Erythroblast (primary cell): ENCODE results near the gene ATG4D.

Experiments
- GATA1 ChIP-seq: IDR thresholded peaks from 2 replicates; pipeline ENCODE4 v1.6.1; 2011; ENCODE audit warnings: low read depth, mild to moderate bottlenecking, control low read depth, low read length, moderate library complexity
- POLR2A ChIP-seq: IDR thresholded peaks from 2 replicates; pipeline ENCODE4 v1.6.1; 2011; ENCODE audit warnings: mild to moderate bottlenecking, low read length

DNA sequence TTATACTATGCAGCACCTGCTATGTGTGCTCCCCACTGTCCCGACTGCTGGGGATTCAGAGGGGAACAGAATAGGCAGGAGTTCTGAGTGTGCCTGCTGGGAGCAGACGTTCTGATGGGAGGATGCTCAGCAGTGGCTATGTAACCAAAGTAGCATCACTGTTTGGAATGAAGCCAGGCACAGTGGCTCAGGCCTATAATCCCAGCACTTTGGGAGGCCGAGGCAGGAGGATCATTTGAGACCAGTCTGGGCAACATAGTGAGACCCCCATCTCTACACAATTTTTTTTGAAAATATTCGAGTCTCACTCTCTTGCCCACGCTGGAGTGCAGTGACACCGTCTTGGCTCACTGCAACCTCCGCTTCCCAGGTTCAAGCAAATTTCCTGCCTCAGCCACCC lies 6.0 kb downstream of the ATG4D start:
- TF ChIP-seq POLR2A (no peak), GATA1 (no peak)
